Ishikawa (cell line): ENCODE measurements around the gene FAM135A.
A peak's percentile ranks its signal among the peaks of the same experiment; 100 is the strongest.

Experiments used
- CEBPB ChIP-seq: IDR thresholded peaks from 2 replicates; pipeline ENCODE4 v1.6.1; 2012
- CREB1 ChIP-seq: IDR thresholded peaks from 2 replicates; pipeline ENCODE4 v1.6.1; 2012; ENCODE audit warnings: low read depth
- EGR1 ChIP-seq: IDR thresholded peaks from 2 replicates; pipeline ENCODE4 v1.6.1; 2012
- EP300 ChIP-seq: IDR thresholded peaks from 2 replicates; pipeline ENCODE4 v1.6.1; 2012; ENCODE audit warnings: borderline replicate concordance
- FOXM1 ChIP-seq: IDR thresholded peaks from 2 replicates; pipeline ENCODE4 v1.6.1; 2012; ENCODE audit warnings: low read depth, borderline replicate concordance
- MAX ChIP-seq: IDR thresholded peaks from 2 replicates; pipeline ENCODE4 v1.6.1; 2012
- NFIC ChIP-seq: IDR thresholded peaks from 2 replicates; pipeline ENCODE4 v1.6.1; 2012
- RAD21 ChIP-seq: IDR thresholded peaks from 2 replicates; pipeline ENCODE4 v1.6.1; 2012; ENCODE audit warnings: low read depth
- REST ChIP-seq: IDR thresholded peaks from 2 replicates; pipeline ENCODE4 v1.6.1; 2012; ENCODE audit warnings: low read depth, mild to moderate bottlenecking
- TAF1 ChIP-seq: IDR thresholded peaks from 2 replicates; pipeline ENCODE4 v1.6.1; 2012; ENCODE audit warnings: low read depth, mild to moderate bottlenecking
- TCF12 ChIP-seq: IDR thresholded peaks from 2 replicates; pipeline ENCODE4 v1.6.1; 2012; ENCODE audit warnings: low read depth
- TEAD4 ChIP-seq: IDR thresholded peaks from 2 replicates; pipeline ENCODE4 v1.6.1; 2012
- USF1 ChIP-seq: IDR thresholded peaks from 2 replicates; pipeline ENCODE4 v1.6.1; 2012
- YY1 ChIP-seq: IDR thresholded peaks from 2 replicates; pipeline ENCODE4 v1.6.1; 2012; ENCODE audit warnings: low read depth
- ZBTB7A ChIP-seq: IDR thresholded peaks from 2 replicates; pipeline ENCODE4 v1.6.1; 2012; ENCODE audit warnings: low read depth

FAM135A gene

GRCh38 chr6:70412252-70413113 is 825 bp upstream of the FAM135A start:
- TF ChIP-seq TAF1 (no peak), CEBPB (0 out of 2 replicates have a peak, but pooled peaks have one; percentile 9)

GRCh38 chr6:70413992-70414494 is 735 bp downstream of the FAM135A start:
- TF ChIP-seq MAX = peak; percentile 67
- TF ChIP-seq EGR1 = no peak

GRCh38 chr6:70414813-70415212 is 1.5 kb downstream of the FAM135A start:
- TF ChIP-seq TAF1 (no peak), REST (no peak), USF1 (no peak), NFIC (no peak), MAX (no peak), CREB1 (no peak), EP300 (no peak), TCF12 (no peak), ZBTB7A (no peak), CEBPB (no peak), YY1 (no peak), FOXM1 (no peak), TEAD4 (no peak)

GRCh38 chr6:70415247-70415646 is 1.9 kb downstream of the FAM135A start:
- TF ChIP-seq MAX = no peak
- no peak for TF ChIP-seq TAF1

- TF ChIP-seq MAX (no peak), RAD21 (no peak), ZBTB7A (no peak)
Observed at GRCh38 chr6:70415660-70416059, 2.4 kb downstream of the FAM135A start.

- TF ChIP-seq NFIC = no peak
- TF ChIP-seq TCF12 = no peak
- no peak for TF ChIP-seq EP300
- no peak for TF ChIP-seq EGR1
- no peak for TF ChIP-seq REST
- no peak for TF ChIP-seq RAD21
Observed at GRCh38 chr6:70421509-70421908, 8.2 kb downstream of the FAM135A start.

- TF ChIP-seq EGR1 (no peak), MAX (no peak), TCF12 (no peak), EP300 (no peak), CEBPB (no peak), CREB1 (no peak)
Observed at GRCh38 chr6:70423189-70424134, 10.2 kb downstream of the FAM135A start.
